ENCODE results near the gene GATD1.

GATD1 gene

DNA sequence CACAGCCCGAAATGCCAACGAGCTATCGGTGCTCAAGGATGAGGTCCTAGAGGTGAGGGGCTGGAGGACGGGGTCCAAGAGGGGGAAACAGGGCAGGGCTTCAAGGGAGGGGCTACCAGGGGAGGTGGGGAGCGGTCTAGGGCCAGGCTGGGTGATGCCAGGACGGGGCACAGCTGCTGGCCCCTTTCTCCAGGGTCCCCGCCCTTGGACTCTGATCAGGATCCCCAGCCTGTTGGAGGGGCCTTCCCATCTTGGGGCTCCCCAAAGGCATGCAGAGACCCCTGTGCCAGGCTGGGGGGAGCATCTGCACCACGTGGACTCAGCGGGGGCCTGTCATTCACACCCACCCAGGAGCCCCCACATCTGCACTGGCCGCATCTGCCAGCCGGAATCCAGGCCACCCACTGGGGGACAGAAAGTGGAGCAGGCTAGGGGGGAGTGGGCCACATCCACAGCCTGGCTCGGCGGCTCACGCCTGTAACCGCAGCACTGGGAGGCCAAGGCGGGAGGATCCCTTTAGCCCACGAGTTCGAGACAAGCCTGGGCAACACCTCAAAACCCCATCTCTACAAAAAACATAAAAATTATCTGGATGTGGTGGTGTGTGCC is 52.4 kb downstream of the GATD1 start:
- H3K4me1 ChIP-seq (ENCODE audit: insufficient read depth, low read length) = no peaks in the 10 kb centered on the region
- H3K27me3 ChIP-seq (ENCODE audit: control insufficient read depth in 1 of 2, insufficient read depth in 2 of 2, low read length in 2 of 2) = peaks cover 5 to 85% of the 10 kb centered on the region in 2 donors
- H3K9me3 ChIP-seq (ENCODE audit: low read length) = no peaks in the 10 kb centered on the region
- H3K4me3 ChIP-seq (ENCODE audit: low read depth in 1 of 2, low read length in 2 of 2) = no peak overlapping the region
- no peak overlapping the region for H3K27ac ChIP-seq (ENCODE audit: low read depth, low read length)
- H3K9ac ChIP-seq (ENCODE audit: low read length) = no peak overlapping the region
- H3K36me3 ChIP-seq (ENCODE audit: insufficient read depth, low read length) = no peaks in the 10 kb centered on the region

DNA sequence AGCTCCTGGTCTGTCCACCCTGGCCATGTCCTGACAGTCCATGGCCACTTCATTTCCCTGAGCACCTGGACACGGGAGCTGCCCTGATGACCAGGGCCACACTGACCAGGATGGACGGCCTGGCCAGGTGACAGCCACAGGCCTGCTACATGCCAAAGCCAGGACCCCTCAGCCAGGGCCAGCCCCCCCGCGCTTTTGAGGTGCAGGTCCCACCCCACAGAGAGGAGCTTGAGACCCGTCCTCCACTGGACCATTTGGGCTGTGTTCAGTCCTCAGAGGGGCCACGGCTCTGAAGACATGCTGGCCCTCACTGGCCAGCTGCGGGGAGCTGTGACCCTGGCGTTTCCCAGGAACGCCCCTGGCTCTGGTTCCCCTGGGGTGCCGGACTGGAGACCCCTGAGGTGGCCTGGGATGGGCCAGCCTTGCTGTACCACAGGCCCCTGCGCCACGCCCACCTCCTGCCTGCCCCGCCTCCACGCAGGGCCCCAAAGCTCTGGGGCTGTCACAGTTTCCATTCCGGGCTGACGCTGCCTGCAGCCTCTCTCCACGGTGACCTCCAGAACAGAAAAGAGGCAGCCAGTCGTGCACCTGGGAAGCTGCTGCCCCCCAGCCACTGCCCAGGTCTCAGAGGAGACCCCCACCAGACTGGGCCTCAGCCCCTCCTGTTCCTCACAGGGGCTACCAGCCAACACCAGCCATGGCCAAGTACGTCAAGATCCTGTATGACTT is 53.1 kb downstream of the GATD1 start:
- Histone ChIP-seq H3K4me3 (ENCODE audit: low read depth in 1 of 2, low read length in 2 of 2) (no peak overlapping the region), H3K9ac (ENCODE audit: low read length) (no peak overlapping the region), H3K27ac (ENCODE audit: low read depth, low read length) (no peak overlapping the region), H3K27me3 (ENCODE audit: control insufficient read depth in 1 of 2, insufficient read depth in 2 of 2, low read length in 2 of 2) (peaks cover 5 to 81% of the 10 kb centered on the region in 2 donors), H3K36me3 (ENCODE audit: insufficient read depth, low read length) (no peaks in the 10 kb centered on the region), H3K4me1 (ENCODE audit: insufficient read depth, low read length) (no peaks in the 10 kb centered on the region), H3K9me3 (ENCODE audit: low read length) (no peaks in the 10 kb centered on the region)

DNA sequence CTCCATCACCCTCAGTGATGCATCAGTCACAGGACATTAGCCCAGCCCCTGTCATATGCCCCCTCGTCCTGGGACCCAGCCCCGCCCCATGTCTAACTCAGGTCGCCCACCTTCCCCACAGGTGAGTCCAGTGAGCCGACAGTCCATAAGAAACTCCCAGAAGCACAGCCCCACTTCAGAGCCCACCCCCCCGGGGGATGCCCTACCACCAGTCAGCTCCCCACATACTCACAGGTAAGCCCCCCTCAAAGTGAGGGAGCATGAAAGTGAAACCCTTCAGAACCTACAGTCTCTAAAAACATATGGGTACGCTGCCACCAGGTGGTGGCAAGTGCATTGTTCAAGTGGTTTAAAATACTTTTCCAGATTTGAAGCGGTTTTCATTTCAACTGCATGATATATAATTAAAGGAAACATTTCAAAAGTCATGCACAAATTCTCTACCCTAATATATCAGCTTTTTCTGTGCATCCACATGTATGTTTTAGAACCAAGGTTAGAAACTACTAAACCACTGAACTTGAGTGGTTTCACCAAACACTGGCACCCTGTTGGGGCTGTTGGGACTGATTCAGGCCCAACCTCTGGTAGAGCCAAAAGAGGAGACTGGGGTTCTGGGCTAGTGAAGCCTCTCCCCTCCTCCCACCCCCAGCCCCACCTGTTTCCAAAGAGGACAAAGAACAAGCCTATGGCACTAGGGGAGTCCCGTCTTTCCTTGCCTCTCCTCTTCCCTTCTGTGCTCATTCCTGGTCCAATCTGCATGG is 54.0 kb downstream of the GATD1 start:
- H3K4me3 ChIP-seq (ENCODE audit: low read depth in 1 of 2, low read length in 2 of 2) = no peak overlapping the region

DNA sequence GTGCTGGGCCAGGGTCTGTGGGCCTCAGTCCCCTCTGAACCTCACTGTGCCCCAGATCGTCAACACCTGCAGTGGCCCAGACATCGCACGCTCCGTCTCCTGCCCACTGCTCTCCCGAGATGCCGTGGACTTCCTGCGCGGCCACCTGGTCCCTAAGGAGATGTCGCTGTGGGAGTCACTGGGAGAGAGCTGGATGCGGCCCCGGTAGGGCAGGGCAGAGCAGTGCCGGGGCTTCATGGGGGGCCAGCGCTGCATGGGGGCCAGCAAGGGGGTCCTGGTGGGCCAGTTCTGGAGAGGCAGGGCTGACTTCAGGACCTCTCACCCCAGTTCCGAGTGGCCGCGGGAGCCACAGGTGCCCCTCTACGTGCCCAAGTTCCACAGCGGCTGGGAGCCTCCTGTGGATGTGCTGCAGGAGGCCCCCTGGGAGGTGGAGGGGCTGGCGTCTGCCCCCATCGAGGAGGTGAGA is 54.9 kb downstream of the GATD1 start:
- Histone ChIP-seq H3K36me3 (ENCODE audit: insufficient read depth, low read length) (no peaks in the 10 kb centered on the region), H3K27ac (ENCODE audit: low read depth, low read length) (no peak overlapping the region), H3K4me3 (ENCODE audit: low read depth in 1 of 2, low read length in 2 of 2) (no peak overlapping the region), H3K27me3 (ENCODE audit: control insufficient read depth in 1 of 2, insufficient read depth in 2 of 2, low read length in 2 of 2) (peaks cover 5 to 66% of the 10 kb centered on the region in 2 donors), H3K4me1 (ENCODE audit: insufficient read depth, low read length) (no peaks in the 10 kb centered on the region), H3K9me3 (ENCODE audit: low read length) (no peaks in the 10 kb centered on the region), H3K9ac (ENCODE audit: low read length) (no peak overlapping the region)

More for the DNA sequence above, 54.0 kb downstream of the GATD1 start:
- Histone ChIP-seq H3K9ac (ENCODE audit: low read length) (no peak overlapping the region), H3K36me3 (ENCODE audit: insufficient read depth, low read length) (no peaks in the 10 kb centered on the region), H3K4me1 (ENCODE audit: insufficient read depth, low read length) (no peaks in the 10 kb centered on the region), H3K27me3 (ENCODE audit: control insufficient read depth in 1 of 2, insufficient read depth in 2 of 2, low read length in 2 of 2) (peaks cover 5 to 72% of the 10 kb centered on the region in 2 donors), H3K27ac (ENCODE audit: low read depth, low read length) (no peak overlapping the region), H3K9me3 (ENCODE audit: low read length) (no peaks in the 10 kb centered on the region)

DNA sequence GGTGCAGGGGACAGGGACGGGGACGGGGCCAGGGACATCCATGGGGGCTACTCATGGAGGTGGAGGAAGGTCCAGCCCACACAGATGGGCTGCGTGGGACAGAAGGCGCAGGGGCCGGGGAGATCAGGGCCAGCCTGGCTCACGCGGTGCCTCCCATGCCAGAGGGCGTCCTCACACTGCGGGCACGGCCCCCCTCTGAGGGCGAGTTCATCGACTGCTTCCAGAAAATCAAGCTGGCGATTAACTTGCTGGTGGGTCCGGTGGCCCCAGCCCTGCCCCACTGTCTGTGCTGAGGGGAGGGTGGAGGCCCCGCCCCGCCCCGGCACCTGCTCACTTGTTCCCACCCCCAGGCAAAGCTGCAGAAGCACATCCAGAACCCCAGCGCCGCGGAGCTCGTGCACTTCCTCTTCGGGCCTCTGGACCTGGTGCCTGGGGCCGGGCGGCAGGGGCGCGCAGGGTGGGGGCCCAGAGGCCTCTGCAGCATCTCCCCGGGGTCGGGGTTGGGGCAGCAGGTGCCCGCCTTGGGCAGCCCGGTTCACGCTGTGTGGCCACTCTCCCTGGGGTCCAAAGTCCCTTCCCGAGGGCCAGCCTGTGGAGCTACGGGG is 55.4 kb downstream of the GATD1 start:
- Histone ChIP-seq H3K4me3 (ENCODE audit: low read depth in 1 of 2, low read length in 2 of 2) (no peak overlapping the region), H3K27me3 (ENCODE audit: control insufficient read depth in 1 of 2, insufficient read depth in 2 of 2, low read length in 2 of 2) (peaks cover 5 to 62% of the 10 kb centered on the region in 2 donors), H3K27ac (ENCODE audit: low read depth, low read length) (no peak overlapping the region), H3K9me3 (ENCODE audit: low read length) (no peaks in the 10 kb centered on the region), H3K4me1 (ENCODE audit: insufficient read depth, low read length) (no peaks in the 10 kb centered on the region), H3K9ac (ENCODE audit: low read length) (no peak overlapping the region), H3K36me3 (ENCODE audit: insufficient read depth, low read length) (no peaks in the 10 kb centered on the region)

DNA sequence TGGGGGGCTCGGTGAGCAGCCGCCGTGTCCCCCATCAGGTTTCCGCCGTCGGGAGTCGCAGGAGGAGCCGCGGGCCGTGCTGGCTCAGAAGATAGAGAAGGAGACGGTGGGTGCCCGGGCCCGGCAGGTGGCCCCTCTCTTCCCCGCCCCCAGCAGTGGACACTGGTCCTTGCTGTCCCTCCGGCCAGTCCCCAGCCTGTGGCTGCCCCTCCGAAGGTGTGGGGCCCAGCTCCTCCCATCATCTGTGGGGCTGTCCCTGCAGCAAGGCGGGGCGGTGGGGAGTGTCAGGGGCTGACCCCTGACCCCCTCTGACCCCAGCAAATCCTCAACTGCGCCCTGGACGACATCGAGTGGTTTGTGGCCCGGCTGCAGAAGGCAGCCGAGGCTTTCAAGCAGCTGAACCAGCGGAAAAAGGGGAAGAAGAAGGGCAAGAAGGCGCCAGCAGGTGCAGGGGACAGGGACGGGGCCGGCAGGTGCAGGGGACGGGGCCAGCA is 56.0 kb downstream of the GATD1 start:
- Histone ChIP-seq H3K4me1 (ENCODE audit: insufficient read depth, low read length) (no peaks in the 10 kb centered on the region), H3K4me3 (ENCODE audit: low read depth in 1 of 2, low read length in 2 of 2) (no peak overlapping the region), H3K9me3 (ENCODE audit: low read length) (no peaks in the 10 kb centered on the region), H3K27me3 (ENCODE audit: control insufficient read depth in 1 of 2, insufficient read depth in 2 of 2, low read length in 2 of 2) (peaks cover 5 to 56% of the 10 kb centered on the region in 2 donors), H3K27ac (ENCODE audit: low read depth, low read length) (no peak overlapping the region), H3K36me3 (ENCODE audit: insufficient read depth, low read length) (no peaks in the 10 kb centered on the region), H3K9ac (ENCODE audit: low read length) (no peak overlapping the region)

DNA sequence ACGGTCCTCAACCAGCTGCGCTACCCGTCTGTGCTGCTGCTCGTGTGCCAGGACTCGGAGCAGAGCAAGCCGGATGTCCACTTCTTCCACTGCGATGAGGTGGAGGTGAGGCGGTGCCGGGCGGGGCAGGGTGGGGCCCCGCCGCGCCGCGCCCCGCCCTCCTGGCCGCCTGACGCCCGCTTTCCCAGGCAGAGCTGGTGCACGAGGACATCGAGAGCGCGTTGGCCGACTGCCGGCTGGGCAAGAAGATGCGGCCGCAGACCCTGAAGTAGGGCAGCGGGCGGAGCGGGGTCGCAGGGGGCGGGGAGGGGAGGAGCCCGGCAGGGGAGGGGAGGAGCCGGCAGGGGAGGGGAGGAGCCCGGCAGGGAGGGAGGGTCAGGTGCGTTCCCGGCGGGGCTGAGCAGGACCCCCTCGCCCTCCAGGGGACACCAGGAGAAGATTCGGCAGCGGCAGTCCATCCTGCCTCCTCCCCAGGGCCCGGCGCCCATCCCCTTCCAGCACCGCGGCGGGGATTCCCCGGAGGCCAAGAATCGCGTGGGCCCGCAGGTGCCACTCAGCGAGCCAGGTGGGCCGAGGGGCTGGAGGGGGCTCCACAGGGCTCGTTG is 56.5 kb downstream of the GATD1 start:
- no peak overlapping the region for H3K9ac ChIP-seq (ENCODE audit: low read length)
- no peaks in the 10 kb centered on the region for H3K4me1 ChIP-seq (ENCODE audit: insufficient read depth, low read length)
- no peaks in the 10 kb centered on the region for H3K36me3 ChIP-seq (ENCODE audit: insufficient read depth, low read length)
- H3K27ac ChIP-seq (ENCODE audit: low read depth, low read length) = no peak overlapping the region
- no peaks in the 10 kb centered on the region for H3K9me3 ChIP-seq (ENCODE audit: low read length)
- peaks cover 5 to 51% of the 10 kb centered on the region in 2 donors for H3K27me3 ChIP-seq (ENCODE audit: control insufficient read depth in 1 of 2, insufficient read depth in 2 of 2, low read length in 2 of 2)
- H3K4me3 ChIP-seq (ENCODE audit: low read depth in 1 of 2, low read length in 2 of 2) = no peak overlapping the region

DNA sequence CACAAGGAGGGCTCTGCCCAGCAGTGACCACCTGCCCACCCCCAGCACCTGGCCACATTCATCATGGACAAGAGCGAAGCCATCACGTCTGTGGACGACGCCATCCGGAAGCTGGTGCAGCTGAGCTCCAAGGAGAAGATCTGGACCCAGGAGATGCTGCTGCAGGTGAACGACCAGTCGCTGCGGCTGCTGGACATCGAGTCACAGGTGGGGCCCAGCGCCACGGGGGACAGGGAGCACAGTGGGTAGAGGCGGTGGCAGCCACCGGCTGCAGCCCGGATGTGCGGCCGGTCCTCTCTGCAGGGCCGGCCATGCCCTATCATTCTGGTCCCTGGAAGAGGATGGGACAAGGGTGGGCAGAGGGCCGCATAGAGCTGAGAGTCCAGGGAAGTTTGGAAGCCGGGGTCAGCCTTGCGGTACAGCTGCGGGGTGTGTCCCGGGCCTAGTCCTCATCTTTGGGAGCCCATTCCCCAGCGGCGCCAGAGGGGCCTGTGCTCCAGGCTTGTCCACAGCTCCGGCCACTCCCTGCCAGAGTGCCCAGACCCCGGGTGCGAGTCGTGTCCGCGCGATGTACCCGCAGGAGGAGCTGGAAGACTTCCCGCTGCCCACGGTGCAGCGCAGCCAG is 57.2 kb downstream of the GATD1 start:
- Histone ChIP-seq H3K36me3 (ENCODE audit: insufficient read depth, low read length) (no peaks in the 10 kb centered on the region), H3K27me3 (ENCODE audit: control insufficient read depth in 1 of 2, insufficient read depth in 2 of 2, low read length in 2 of 2) (peaks cover 5 to 45% of the 10 kb centered on the region in 2 donors), H3K9ac (ENCODE audit: low read length) (no peak overlapping the region), H3K27ac (ENCODE audit: low read depth, low read length) (no peak overlapping the region), H3K9me3 (ENCODE audit: low read length) (no peaks in the 10 kb centered on the region), H3K4me3 (ENCODE audit: low read depth in 1 of 2, low read length in 2 of 2) (no peak overlapping the region), H3K4me1 (ENCODE audit: insufficient read depth, low read length) (no peaks in the 10 kb centered on the region)

DNA sequence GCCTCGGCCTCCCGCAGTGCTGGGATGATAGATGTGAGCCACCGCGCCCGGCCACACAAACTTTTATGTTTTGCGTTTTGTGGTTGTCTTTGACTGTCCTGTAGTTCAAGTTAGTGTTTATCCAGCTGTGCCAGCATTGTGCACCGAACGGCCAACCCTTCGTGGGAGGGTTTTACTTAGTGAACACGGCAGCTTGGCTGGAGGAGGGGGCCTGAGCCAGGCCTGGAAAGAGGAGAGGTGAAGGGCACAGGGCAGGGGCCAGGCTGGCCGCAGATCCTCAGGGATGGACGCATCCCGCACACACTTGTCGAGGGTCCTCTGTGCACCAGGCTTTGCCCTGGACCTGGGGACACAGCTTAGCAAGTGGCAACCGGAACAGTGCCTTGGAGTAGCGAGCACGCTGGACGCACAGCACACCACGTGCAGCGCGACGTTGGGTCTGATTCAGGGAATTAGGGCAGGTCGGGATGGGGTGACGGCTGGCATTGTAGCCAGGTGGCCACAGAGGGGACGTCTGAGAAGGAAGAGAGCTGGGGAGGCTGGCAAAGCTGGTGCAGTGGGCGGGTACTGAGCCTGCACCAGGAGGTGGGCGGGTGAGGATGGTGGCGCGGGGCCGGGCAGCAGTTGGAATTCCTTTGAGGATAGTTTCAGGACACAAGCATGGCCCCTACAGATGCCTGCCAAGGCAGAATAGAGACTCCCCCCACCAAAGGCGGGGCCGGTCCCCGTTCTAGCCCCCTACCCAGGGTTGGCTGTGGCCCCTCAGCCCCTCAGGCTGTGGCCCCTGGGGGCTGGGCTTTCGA is 57.9 kb downstream of the GATD1 start:
- Histone ChIP-seq H3K27me3 (ENCODE audit: control insufficient read depth in 1 of 2, insufficient read depth in 2 of 2, low read length in 2 of 2) (peaks cover 5 to 37% of the 10 kb centered on the region in 2 donors), H3K36me3 (ENCODE audit: insufficient read depth, low read length) (no peaks in the 10 kb centered on the region), H3K9ac (ENCODE audit: low read length) (no peak overlapping the region), H3K27ac (ENCODE audit: low read depth, low read length) (no peak overlapping the region), H3K4me3 (ENCODE audit: low read depth in 1 of 2, low read length in 2 of 2) (no peak overlapping the region), H3K9me3 (ENCODE audit: low read length) (no peaks in the 10 kb centered on the region), H3K4me1 (ENCODE audit: insufficient read depth, low read length) (no peaks in the 10 kb centered on the region)
